Heart left ventricle (tissue), 16 donors: ENCODE measurements around the gene DCAF10. TPM values are rescaled to one million over a fixed set of nuclear protein-coding genes. Genes with fewer than 3 reads are reported as not detected.

ENCODE experiments used
- ATAC-seq, 4 donors: fragments of 200-7000 bp; cut with Tn5 transposase; one replicate each; pipeline ENCODE4 v1.9.1; 2020 to 2022; ENCODE audit warnings: moderate library complexity in 4 of 4, mild to moderate bottlenecking in 3 of 4, moderate number of reproducible peaks in 1 of 4
- DNase-seq, 5 donors: peaks; one replicate each; pipeline ENCODE4 v3.0.0-alpha.2; 2020
- H3K27ac ChIP-seq, 12 donors: fragments of 200-600 bp; sonication (generic) in 4 of 12; one replicate each; pipeline versions ENCODE4 v1.5.0 to v1.8.0; 2016 to 2022; ENCODE audit warnings: mild to moderate bottlenecking in 2 of 12
- H3K27me3 ChIP-seq, 9 donors: fragments of 200-600 bp; sonication (generic) in 2 of 9; one replicate each; pipeline versions ENCODE4 v1.5.1 to v1.8.0; 2016 to 2022; ENCODE audit warnings: mild to moderate bottlenecking in 3 of 9
- H3K36me3 ChIP-seq, 9 donors: fragments of 200-600 bp; sonication (generic) in 2 of 9; one replicate each; pipeline versions ENCODE4 v1.5.0 to v1.8.0; 2018 to 2022; ENCODE audit warnings: mild to moderate bottlenecking in 2 of 9
- H3K4me1 ChIP-seq, 12 donors: fragments of 200-600 bp; sonication (generic) in 4 of 12; one replicate each; pipeline versions ENCODE4 v1.5.0 to v1.8.0; 2016 to 2022; ENCODE audit warnings: mild to moderate bottlenecking in 3 of 12
- H3K4me3 ChIP-seq, 12 donors: fragments of 200-600 bp; sonication (generic) in 4 of 12; one replicate each; pipeline versions ENCODE4 v1.5.0 to v1.8.0; 2017 to 2022; ENCODE audit warnings: mild to moderate bottlenecking in 9 of 12, moderate library complexity in 4 of 12
- H3K9me3 ChIP-seq, 12 donors: fragments of 200-600 bp; sonication (generic) in 4 of 12; one replicate each; pipeline versions ENCODE4 v1.5.0 to v1.8.0; 2016 to 2022; ENCODE audit warnings: mild to moderate bottlenecking in 1 of 12
- POLR2A ChIP-seq, 2 donors: fragments of 450-650 bp; IDR thresholded peaks; one replicate each; pipeline ENCODE4 v1.6.1; 2017; ENCODE audit warnings: antibody characterized with exemption in 2 of 2, mild to moderate bottlenecking in 2 of 2, moderate library complexity in 2 of 2
- WGBS, 4 donors: extraction: QIAGEN DNeasy Blood & Tissue Kit in 2 of 4; methylation state at CpG; one replicate each; pipeline versions ENCODE4 v1.1.5 to v1.1.7; 2013 to 2018; 5-methylcytosine and 5-hydroxymethylcytosine counted together
- intact Hi-C, 10 donors: fragments of 100-400 bp; cut with DNase I; formaldehyde crosslinking; loops; one replicate each; pipeline versions ENCODE4 v1.11.1 to v1.14.2; 2022
- polyA plus RNA-seq, 2 donors: library from polyadenylated mRNA; stranded (reverse); fragments of 200-250 nt; gene quantifications; one replicate each; pipeline ENCODE4 v1.2.3, GENCODE V29; 2013
- total RNA-seq, 9 donors: library from RNA; depleted of rRNA in 2 of 9; stranded (reverse); fragments of >200 nt in 2 of 9; fragmentation: NEBNext Ultra II Directional in 3 of 9; extraction: Animal tissue kit (Norgen Biotek cat#: 25700) in 3 of 9; gene quantifications; one replicate each; pipeline versions ENCODE4 v1.1.0 to v1.2.4, GENCODE V29; 2016 to 2023
- TF ChIP-seq, protein P1 (sequence below), 12 donors: fragments of 200-600 bp; sonication (generic) in 4 of 12; IDR thresholded peaks; one replicate each; pipeline versions ENCODE4 v1.5.0 to v1.8.0; 2018 to 2022; ENCODE audit warnings: antibody characterized with exemption in 12 of 12, mild to moderate bottlenecking in 5 of 12
- donor health status: ischemic (EF 13 %, LVEDD 7.1; RV severe dilation, severe dysfunction).
- donor health status: healthy with polysubstance abuse.
- donor health status: DM: no; HTN: yes; CAD: no.
- donor health status: DM: no; HTN: no; CAD: no.
- donor health status: ischemic (EF 25% LVEDD 6.9; RV normal size, moderate dysfunction).
- donor health status: ischemic (EF 25% LVEDD 5.7; RV mildly dilated, moderate dysfunction).
- donor health status: healthy.
- donor health status: DM: yes; HTN: yes; CAD: no.
- donor health status: ischemic (EF 35%, LVEDD 5.7; RV mildly dilated, moderate dysfunction).
- donor health status: nonischemic (EF 11% LVEDD 7.7; RV severe dilation, severe dysfunction).
- donor health status: DM: yes; HTN: yes; CAD: no.
- donor health status: PGD.
- donor health status: ischemic (EF 29% LVEDD 5.4; RV normal size, mild dysfunction).
- donor health status: nonischemic (EF 23%, LVEDD 6.1; RV moderate dilation, normal function).

Gene DCAF10
- total and polyA plus RNA-seq, 11 donors, result 5.0 to 24.3 (median 19.8) TPM

DNA sequence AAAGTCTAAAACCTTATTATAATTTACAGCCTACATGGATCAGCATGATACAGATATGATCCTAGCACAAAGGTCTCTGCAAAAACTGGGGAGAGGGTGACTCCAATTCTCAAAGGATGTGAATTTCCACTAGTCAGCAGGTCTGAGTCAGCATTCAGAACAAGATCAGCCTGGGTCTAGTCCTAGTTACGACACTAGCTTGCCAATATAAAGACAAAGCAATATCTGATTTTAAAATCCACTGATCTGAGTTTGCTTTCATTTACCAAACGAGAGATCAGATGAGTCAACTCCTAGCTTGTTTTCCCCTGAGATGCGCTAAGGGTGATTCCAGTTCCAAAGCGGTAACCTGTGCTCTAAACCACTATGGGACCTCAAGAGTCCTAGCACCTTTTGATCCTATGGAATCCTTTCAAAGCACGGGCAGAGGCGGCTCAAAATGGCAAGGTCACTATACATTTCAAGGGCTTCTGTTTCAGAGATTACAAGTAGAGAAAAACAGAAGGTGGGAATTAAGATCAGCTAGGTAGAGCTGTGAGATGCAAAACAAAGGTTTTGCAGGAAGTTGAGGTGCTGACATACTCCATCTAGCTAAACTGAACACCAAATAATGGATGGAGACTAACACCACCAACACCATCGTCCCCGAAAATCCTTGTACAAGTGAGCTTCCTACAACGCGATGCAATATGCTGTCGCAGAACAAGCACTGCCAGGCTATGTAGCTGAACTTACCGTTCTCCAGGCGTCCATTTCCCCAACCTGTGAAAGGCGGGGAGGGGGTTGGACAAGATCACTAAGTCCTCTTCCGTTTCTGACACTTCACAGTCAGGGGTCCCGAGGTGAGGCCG is 102.4 kb downstream of the DCAF10 start:
- H3K4me3 ChIP-seq, result peak overlapping the region; percentile 71 to 99 (median 93)
- peak overlapping the region; percentile 43 to 96 (median 88) for H3K27ac ChIP-seq
- WGBS, 4 donors, result 6 to 11% (median 9%) methylated on average over 17 of the region's 17 CpGs
- DNase-seq, result no peak
- H3K4me1 ChIP-seq, result peaks cover 0 to 27% (median 21%) of the 10 kb centered on the region in 12 donors
- H3K27me3 ChIP-seq, result no peaks in the 10 kb centered on the region
- intact Hi-C loops, result loop anchor here in 4 of 10 donors (2.0 to 10.0 kb wide), 5 partner anchors 148 to 492 kb away; partner anchors contain the start of gene ALDH1B1 (in 2 of the 4)
- no peak for TF ChIP-seq POLR2A (IDR thresholded peaks at IDR 0.05)
- TF ChIP-seq, protein P1, sequence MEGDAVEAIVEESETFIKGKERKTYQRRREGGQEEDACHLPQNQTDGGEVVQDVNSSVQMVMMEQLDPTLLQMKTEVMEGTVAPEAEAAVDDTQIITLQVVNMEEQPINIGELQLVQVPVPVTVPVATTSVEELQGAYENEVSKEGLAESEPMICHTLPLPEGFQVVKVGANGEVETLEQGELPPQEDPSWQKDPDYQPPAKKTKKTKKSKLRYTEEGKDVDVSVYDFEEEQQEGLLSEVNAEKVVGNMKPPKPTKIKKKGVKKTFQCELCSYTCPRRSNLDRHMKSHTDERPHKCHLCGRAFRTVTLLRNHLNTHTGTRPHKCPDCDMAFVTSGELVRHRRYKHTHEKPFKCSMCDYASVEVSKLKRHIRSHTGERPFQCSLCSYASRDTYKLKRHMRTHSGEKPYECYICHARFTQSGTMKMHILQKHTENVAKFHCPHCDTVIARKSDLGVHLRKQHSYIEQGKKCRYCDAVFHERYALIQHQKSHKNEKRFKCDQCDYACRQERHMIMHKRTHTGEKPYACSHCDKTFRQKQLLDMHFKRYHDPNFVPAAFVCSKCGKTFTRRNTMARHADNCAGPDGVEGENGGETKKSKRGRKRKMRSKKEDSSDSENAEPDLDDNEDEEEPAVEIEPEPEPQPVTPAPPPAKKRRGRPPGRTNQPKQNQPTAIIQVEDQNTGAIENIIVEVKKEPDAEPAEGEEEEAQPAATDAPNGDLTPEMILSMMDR (IDR thresholded peaks at IDR 0.05), result no peak
- no peaks in the 10 kb centered on the region for H3K9me3 ChIP-seq
- ATAC-seq, result peak in 1 of 4 donors; percentile 2
- H3K36me3 ChIP-seq, result peaks cover 0 to 21% (median 16%) of the 10 kb centered on the region in 9 donors

DNA sequence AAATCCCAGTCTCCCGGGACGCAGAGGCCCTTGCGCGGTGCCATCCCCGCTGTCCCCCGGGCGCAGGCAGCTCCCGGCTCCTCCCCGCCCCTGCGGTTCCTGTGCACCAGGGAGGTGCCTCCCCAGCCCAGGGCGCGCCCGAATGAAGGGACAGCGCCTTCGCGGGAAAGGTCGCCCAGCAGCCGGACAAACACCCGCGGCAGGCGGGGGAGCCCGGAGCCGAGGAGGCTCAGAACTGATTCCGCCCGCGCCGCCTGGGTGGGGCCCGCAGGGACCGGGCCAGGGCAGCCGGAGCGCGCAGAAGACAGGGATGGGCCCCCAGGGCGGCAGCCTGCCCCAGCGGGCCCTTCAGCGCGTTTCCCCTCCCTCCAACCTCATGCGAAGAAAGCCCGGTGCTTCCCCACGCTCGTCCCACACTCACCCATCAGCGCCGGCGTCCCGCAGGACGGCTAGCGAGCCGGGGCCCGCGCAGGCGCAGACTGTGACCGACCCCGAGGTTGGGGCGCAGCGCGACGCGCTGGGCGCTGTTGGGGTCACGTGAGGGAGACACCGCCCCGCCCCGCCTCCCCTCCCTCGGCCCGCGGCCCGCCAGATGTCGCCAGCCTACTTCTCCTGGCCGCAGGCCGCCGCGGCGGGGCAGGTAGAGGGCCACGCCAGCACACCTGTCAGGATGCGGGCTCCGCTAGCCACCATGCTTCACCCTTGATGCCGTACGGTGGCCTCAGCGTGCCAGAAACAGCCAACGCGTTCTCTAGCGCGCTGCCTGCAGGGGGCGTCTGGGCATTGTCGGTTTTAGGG is 103.2 kb downstream of the DCAF10 start, which contains the start of gene SLC25A51:
TSS of gene SLC25A51 (minus strand) at position 481 of the 798 bp plus-strand sequence. CDS start 15,577 bp downstream, outside the sequence.
- Histone ChIP-seq H3K4me3 (peak within 1 kb of the TSS; percentile 71 to 99 (median 93)), H3K27me3 (no peaks in the 10 kb centered on the region), H3K9me3 (no peaks in the 10 kb centered on the region), H3K36me3 (peaks cover 0 to 13% (median 8%) of the 10 kb centered on the region in 9 donors), H3K27ac (peak within 1 kb of the TSS; percentile 43 to 96 (median 88)), H3K4me1 (peaks cover 0 to 29% (median 21%) of the 10 kb centered on the region in 12 donors)
- TF ChIP-seq, protein P1 (IDR thresholded peaks at IDR 0.05), result peak; percentile 83 to 97 (median 92)
- TF ChIP-seq POLR2A (IDR thresholded peaks at IDR 0.05), result peak in 1 of 2 donors; percentile 71
- WGBS, 4 donors, result 0% methylated on average over 11 to 84 of the region's 84 CpGs
- ATAC-seq (peak; percentile 83 to 94 (median 94)), DNase-seq (peak; percentile 93 to 97 (median 95))
- intact Hi-C loops, result loop anchor here in 4 of 10 donors (2.0 to 10.0 kb wide), 6 partner anchors 149 to 491 kb away; partner anchors contain the start of gene ALDH1B1 (in 2 of the 4)

DNA sequence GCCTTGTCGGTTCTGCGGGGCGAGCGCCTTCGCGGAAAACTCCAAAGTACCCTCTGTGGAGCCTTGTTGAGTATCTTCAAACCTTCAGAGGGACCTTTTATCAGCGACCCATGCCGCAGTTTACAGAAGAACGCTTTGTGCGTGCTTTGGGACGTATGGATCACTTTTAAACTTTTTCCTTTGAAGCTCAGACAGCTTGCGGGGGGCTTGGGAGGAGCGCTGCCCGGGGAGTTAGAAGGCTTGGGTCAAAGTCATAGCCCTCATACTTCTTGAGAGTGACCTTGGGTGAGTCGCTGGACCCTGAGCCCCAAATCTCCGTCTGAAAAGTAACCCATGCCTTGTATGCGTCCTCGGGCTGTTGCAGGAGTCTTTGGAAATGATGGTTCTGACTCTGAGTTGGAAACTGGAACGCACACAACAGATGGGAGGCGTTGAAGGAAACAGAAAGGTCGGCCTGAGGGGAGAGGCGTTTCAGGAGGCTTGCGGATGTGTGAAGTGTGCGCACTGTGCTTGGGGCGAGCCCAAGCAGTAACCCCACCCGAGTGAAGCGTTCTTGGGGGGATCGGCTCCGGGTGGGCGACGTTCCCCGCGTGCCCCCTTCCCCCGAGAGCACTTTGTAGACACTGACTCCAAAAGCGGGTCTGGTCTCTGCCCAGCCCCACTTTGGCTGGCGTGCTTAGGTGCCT is 104.0 kb downstream of the DCAF10 start:
- TF ChIP-seq POLR2A (IDR thresholded peaks at IDR 0.05), result no peak
- TF ChIP-seq, protein P1 (IDR thresholded peaks at IDR 0.05), result peak in 1 of 12 donors; percentile 8
- peaks cover 0 to 6% (median under 1%) of the 10 kb centered on the region in 9 donors for H3K36me3 ChIP-seq
- H3K4me3 ChIP-seq, result peak overlapping the region; percentile 71 to 99 (median 93)
- intact Hi-C loops, result loop anchor here in 5 of 10 donors (2.0 to 10.0 kb wide), 5 partner anchors 254 to 490 kb away; partner anchors contain the start of gene ALDH1B1 (in 2 of the 5)
- no peaks in the 10 kb centered on the region for H3K9me3 ChIP-seq
- DNase-seq (peak in 1 of 5 donors; percentile 35), ATAC-seq (peak; percentile 20 to 63 (median 30))
- H3K27me3 ChIP-seq, result no peaks in the 10 kb centered on the region
- peaks cover 0 to 34% (median 21%) of the 10 kb centered on the region in 12 donors for H3K4me1 ChIP-seq
- peak overlapping the region; percentile 43 to 96 (median 88) for H3K27ac ChIP-seq
- 12 to 26% (median 18%) methylated on average over 19 to 36 of the region's 36 CpGs for WGBS, 4 donors
